Hepatocyte (in vitro differentiated cells): Measurements from ENCODE around the gene RNF213. TPM values are rescaled to one million over a fixed set of nuclear protein-coding genes. Genes with fewer than 3 reads are reported as not detected.

Experiments used
- DNase-seq: peaks from one replicate; pipeline ENCODE4 v3.0.0-alpha.2; 2016; ENCODE audit warnings: low spot score
- H2AFZ ChIP-seq: fragments of 200-600 bp; sonication (generic); 2 replicates; pipeline ENCODE4 v1.6.0; 2016; ENCODE audit warnings: antibody characterized with exemption, mild to moderate bottlenecking
- H3K27ac ChIP-seq: fragments of 200-600 bp; sonication (generic); 2 replicates; pipeline ENCODE4 v1.5.1; 2016; ENCODE audit warnings: mild to moderate bottlenecking
- H3K27me3 ChIP-seq: fragments of 200-600 bp; sonication (generic); 2 replicates; pipeline ENCODE4 v1.6.1; 2016
- H3K36me3 ChIP-seq: fragments of 200-600 bp; sonication (generic); replicated peaks from 2 replicates; pipeline ENCODE4 v1.5.1; 2016; ENCODE audit warnings: low read depth; ENCODE audit not compliant: insufficient read depth
- H3K4me1 ChIP-seq: fragments of 200-600 bp; sonication (generic); 2 replicates; pipeline ENCODE4 v1.5.1; 2016; ENCODE audit warnings: mild to moderate bottlenecking, moderate library complexity; ENCODE audit not compliant: insufficient read depth
- H3K4me2 ChIP-seq: fragments of 200-600 bp; sonication (generic); 2 replicates; pipeline ENCODE4 v1.6.0; 2016
- H3K4me3 ChIP-seq: fragments of 200-600 bp; sonication (generic); 2 replicates; pipeline ENCODE4 v1.5.1; 2016; ENCODE audit warnings: mild to moderate bottlenecking
- H3K79me2 ChIP-seq: fragments of 200-600 bp; sonication (generic); 2 replicates; pipeline ENCODE4 v1.6.0; 2017; ENCODE audit warnings: mild to moderate bottlenecking
- H3K9me2 ChIP-seq: fragments of 200-600 bp; sonication (generic); replicated peaks from 2 replicates; pipeline ENCODE4 v1.6.0; 2017; ENCODE audit warnings: mild to moderate bottlenecking; ENCODE audit not compliant: insufficient read depth
- H3K9me3 ChIP-seq: fragments of 200-600 bp; sonication (generic); 2 replicates; pipeline ENCODE4 v1.5.1; 2016; ENCODE audit warnings: low read depth, mild to moderate bottlenecking
- H4K20me1 ChIP-seq: fragments of 200-600 bp; sonication (generic); 2 replicates; pipeline ENCODE4 v1.6.0; 2016; ENCODE audit warnings: mild to moderate bottlenecking; ENCODE audit not compliant: insufficient read depth, poor library complexity, severe bottlenecking
- EZH2 ChIP-seq: fragments of 200-600 bp; sonication (generic); IDR thresholded peaks from 2 replicates; pipeline ENCODE4 v1.6.1; 2016; ENCODE audit warnings: antibody characterized with exemption, mild to moderate bottlenecking, borderline replicate concordance
- EZH2phosphoT487 ChIP-seq: fragments of 200-600 bp; sonication (generic); IDR thresholded peaks from one replicate; pipeline ENCODE4 v1.6.1; 2018; ENCODE audit warnings: antibody characterized with exemption, mild to moderate bottlenecking, low read depth, moderate library complexity; ENCODE audit not compliant: unreplicated experiment, severe bottlenecking
- WGBS: methylation state at CpG from one replicate; pipeline ENCODE4 v1.1.6; 2016; ENCODE audit warnings: low lambda C conversion rate; ENCODE audit errors: missing lambda C conversion rate; 5-methylcytosine and 5-hydroxymethylcytosine counted together
- polyA plus RNA-seq: library from polyadenylated mRNA; unstranded; fragments of >200 nt; fragmentation: Nextera tagmentation; extraction: Ambion mirVana; gene quantifications from 2 replicates; pipeline ENCODE4 v1.2.1, GENCODE V29; 2016
- total RNA-seq: library from RNA; depleted of rRNA; stranded (reverse); fragments of >200 nt; gene quantifications from 2 replicates; pipeline ENCODE4 v1.2.3, GENCODE V29; 2014
- TF ChIP-seq, protein P1 (sequence below): fragments of 200-600 bp; sonication (generic); IDR thresholded peaks from 2 replicates; pipeline ENCODE4 v1.5.1; 2016; ENCODE audit warnings: antibody characterized with exemption, mild to moderate bottlenecking; ENCODE audit not compliant: poor library complexity

RNF213 gene
- total and polyA plus RNA-seq, 2 experiments from 2014 or later, result 21.1 to 57.4 TPM

- Histone ChIP-seq H3K4me2 (no peak overlapping the region), H3K4me1 (no peaks in the 10 kb centered on the region), H3K9me2 (no peaks in the 10 kb centered on the region), H4K20me1 (no peaks in the 10 kb centered on the region), H3K36me3 (no peaks in the 10 kb centered on the region), H3K27ac (no peak overlapping the region), H3K9me3 (no peaks in the 10 kb centered on the region), H3K27me3 (no peaks in the 10 kb centered on the region), H3K4me3 (no peak overlapping the region), H3K79me2 (no peaks in the 10 kb centered on the region), H2AFZ (no peak overlapping the region)
- TF ChIP-seq, protein P1, sequence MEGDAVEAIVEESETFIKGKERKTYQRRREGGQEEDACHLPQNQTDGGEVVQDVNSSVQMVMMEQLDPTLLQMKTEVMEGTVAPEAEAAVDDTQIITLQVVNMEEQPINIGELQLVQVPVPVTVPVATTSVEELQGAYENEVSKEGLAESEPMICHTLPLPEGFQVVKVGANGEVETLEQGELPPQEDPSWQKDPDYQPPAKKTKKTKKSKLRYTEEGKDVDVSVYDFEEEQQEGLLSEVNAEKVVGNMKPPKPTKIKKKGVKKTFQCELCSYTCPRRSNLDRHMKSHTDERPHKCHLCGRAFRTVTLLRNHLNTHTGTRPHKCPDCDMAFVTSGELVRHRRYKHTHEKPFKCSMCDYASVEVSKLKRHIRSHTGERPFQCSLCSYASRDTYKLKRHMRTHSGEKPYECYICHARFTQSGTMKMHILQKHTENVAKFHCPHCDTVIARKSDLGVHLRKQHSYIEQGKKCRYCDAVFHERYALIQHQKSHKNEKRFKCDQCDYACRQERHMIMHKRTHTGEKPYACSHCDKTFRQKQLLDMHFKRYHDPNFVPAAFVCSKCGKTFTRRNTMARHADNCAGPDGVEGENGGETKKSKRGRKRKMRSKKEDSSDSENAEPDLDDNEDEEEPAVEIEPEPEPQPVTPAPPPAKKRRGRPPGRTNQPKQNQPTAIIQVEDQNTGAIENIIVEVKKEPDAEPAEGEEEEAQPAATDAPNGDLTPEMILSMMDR, result no peak
- no peak for TF ChIP-seq EZH2
- DNase-seq, result no peak
- 95% methylated on average over 9 of the region's 9 CpGs for WGBS
These were observed 117.1 kb downstream of the RNF213 start for GRCh38 chr17:80377798-80378197.

DNA sequence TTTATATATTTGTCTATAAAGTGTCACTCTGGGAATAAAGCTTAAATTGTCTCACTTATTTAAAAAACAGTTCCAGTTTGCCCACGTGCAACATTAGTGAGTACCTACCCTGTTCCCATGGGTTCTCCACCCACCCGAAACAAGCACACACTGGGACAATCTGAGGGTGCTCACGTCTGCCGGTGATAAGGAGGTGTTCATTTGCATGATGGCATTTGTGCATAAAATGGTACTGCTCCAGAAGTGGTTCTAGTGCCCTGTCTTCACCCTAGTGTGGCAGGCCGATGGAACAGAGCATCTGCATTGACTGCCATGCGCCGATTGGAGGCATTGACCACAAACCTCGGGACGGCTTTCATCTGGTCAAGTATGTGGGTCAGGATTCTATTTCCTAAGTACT is 118.7 kb downstream of the RNF213 start:
- H3K9me3 ChIP-seq, result no peaks in the 10 kb centered on the region
- no peaks in the 10 kb centered on the region for H3K9me2 ChIP-seq
- no peak overlapping the region for H3K4me2 ChIP-seq
- H3K27ac ChIP-seq, result no peak overlapping the region
- WGBS, result 94% methylated on average over 9 of the region's 9 CpGs
- no peaks in the 10 kb centered on the region for H3K4me1 ChIP-seq
- no peak overlapping the region for H2AFZ ChIP-seq
- no peaks in the 10 kb centered on the region for H4K20me1 ChIP-seq
- no peak overlapping the region for H3K4me3 ChIP-seq
- no peak for DNase-seq
- no peaks in the 10 kb centered on the region for H3K79me2 ChIP-seq
- no peaks in the 10 kb centered on the region for H3K27me3 ChIP-seq
- TF ChIP-seq, protein P1, result no peak
- TF ChIP-seq EZH2 (no peak), EZH2phosphoT487 (no peak)
- no peaks in the 10 kb centered on the region for H3K36me3 ChIP-seq

DNA sequence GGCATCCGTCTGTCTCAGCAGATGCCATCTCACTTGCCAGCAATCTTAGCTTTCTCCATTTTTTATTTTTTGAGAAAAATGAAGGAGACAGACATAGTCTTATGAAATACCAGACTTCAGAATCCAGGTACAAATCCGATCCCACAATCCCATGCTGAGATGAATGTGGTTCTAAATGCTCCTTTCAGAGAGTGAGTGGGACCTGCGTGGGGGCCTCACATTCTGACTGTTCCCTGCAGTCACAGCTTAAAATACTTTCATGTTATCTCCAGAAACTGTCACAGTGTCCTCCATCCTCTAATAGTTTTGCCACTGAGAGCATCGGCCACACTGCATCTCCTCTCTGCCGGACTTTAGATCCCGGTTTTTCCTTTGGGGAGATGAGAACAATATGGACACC is 119.4 kb downstream of the RNF213 start:
- H3K4me2 ChIP-seq, result no peak overlapping the region
- H3K36me3 ChIP-seq, result no peaks in the 10 kb centered on the region
- TF ChIP-seq EZH2phosphoT487, result no peak
- H3K4me3 ChIP-seq, result no peak overlapping the region
- H2AFZ ChIP-seq, result no peak overlapping the region
- no peaks in the 10 kb centered on the region for H4K20me1 ChIP-seq
- H3K79me2 ChIP-seq, result no peaks in the 10 kb centered on the region
- H3K9me3 ChIP-seq, result no peaks in the 10 kb centered on the region
- no peak for DNase-seq
- no peaks in the 10 kb centered on the region for H3K4me1 ChIP-seq
- no peaks in the 10 kb centered on the region for H3K27me3 ChIP-seq
- H3K27ac ChIP-seq, result no peak overlapping the region
- H3K9me2 ChIP-seq, result no peaks in the 10 kb centered on the region
- WGBS, result 90% methylated on average over 6 of the region's 6 CpGs

DNA sequence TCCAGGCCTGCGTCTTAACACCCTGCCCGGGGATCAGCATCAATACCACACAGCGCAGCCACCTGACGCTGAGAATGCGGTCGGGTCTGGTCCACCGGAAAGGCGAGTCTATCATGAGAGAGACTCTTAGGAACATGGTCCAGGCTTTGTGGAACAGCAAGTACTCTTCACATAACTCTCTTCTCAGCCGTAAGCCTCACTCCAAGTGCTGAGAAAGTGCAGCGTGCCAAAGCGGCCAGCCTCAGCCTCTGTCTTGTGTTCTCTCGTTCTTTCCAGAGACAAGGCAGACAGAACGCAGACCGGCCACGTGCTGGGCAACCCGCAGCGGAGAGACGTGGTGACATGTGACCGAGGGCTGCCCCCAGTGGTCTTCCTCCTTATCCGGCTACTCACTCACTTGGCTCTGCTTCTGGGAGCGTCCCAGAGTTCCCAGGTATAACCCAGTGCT is 119.9 kb downstream of the RNF213 start:
- Histone ChIP-seq H3K9me2 (no peaks in the 10 kb centered on the region), H3K4me3 (no peak overlapping the region), H2AFZ (no peak overlapping the region), H3K4me2 (no peak overlapping the region), H4K20me1 (no peaks in the 10 kb centered on the region), H3K9me3 (no peaks in the 10 kb centered on the region), H3K27ac (no peak overlapping the region), H3K79me2 (no peaks in the 10 kb centered on the region), H3K36me3 (no peaks in the 10 kb centered on the region), H3K4me1 (no peaks in the 10 kb centered on the region), H3K27me3 (no peaks in the 10 kb centered on the region)
- DNase-seq, result no peak
- TF ChIP-seq EZH2phosphoT487, result no peak
- TF ChIP-seq, protein P1, result no peak
- no peak for TF ChIP-seq EZH2
- WGBS, result 86% methylated on average over 21 of the region's 21 CpGs
